Measurements from ENCODE around the gene SIM1. TPM values are rescaled to one million over a fixed set of nuclear protein-coding genes. Genes with fewer than 3 reads are reported as not detected.

The SIM1 gene
- total and polyA plus RNA-seq, 2 experiments from 2014 or later, result not detected

DNA sequence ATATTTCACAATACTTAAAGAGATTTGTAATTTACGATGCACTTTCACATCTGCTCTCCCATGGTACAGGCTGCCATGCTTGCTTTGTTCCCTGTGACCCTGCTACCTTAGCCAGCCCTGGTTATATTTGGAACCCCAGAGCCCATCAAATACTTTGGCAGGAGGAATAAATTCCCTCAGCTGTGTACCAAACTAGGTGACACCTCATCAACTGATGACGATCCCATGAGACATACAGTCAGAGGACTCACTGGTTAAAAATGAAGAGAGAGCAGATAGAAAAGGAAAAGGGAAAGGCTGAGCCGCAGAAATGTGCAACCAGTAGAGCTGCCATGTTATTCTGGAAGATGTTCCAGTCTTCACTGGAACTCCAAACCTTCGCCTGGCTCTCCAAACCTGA lies 120.0 kb downstream of the SIM1 start:
- Histone ChIP-seq H3K9me3 (ENCODE audit: low read depth) (no peaks in the 10 kb centered on the region), H3K4me1 (ENCODE audit: low read depth) (peaks cover 11% of the 10 kb centered on the region), H3K4me3 (no peak overlapping the region), H3K27me3 (no peaks in the 10 kb centered on the region), H3K36me3 (no peaks in the 10 kb centered on the region), H3K27ac (no peak overlapping the region)
- peak in 1 of 2 donors; percentile 18 for DNase-seq (ENCODE audit: low read depth in 1 of 2, low spot score in 1 of 2)
- TF ChIP-seq, protein P1, sequence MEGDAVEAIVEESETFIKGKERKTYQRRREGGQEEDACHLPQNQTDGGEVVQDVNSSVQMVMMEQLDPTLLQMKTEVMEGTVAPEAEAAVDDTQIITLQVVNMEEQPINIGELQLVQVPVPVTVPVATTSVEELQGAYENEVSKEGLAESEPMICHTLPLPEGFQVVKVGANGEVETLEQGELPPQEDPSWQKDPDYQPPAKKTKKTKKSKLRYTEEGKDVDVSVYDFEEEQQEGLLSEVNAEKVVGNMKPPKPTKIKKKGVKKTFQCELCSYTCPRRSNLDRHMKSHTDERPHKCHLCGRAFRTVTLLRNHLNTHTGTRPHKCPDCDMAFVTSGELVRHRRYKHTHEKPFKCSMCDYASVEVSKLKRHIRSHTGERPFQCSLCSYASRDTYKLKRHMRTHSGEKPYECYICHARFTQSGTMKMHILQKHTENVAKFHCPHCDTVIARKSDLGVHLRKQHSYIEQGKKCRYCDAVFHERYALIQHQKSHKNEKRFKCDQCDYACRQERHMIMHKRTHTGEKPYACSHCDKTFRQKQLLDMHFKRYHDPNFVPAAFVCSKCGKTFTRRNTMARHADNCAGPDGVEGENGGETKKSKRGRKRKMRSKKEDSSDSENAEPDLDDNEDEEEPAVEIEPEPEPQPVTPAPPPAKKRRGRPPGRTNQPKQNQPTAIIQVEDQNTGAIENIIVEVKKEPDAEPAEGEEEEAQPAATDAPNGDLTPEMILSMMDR (IDR thresholded peaks at IDR 0.05; ENCODE audit: low read depth, low read length), result no peak

- DNase-seq (ENCODE audit: low read depth in 1 of 2, low spot score in 1 of 2), result peak in 1 of 2 donors; percentile 29
- Histone ChIP-seq H3K4me3 (no peak overlapping the region), H3K36me3 (no peaks in the 10 kb centered on the region), H3K4me1 (ENCODE audit: low read depth) (peaks cover 11% of the 10 kb centered on the region), H3K9me3 (ENCODE audit: low read depth) (no peaks in the 10 kb centered on the region), H3K27me3 (no peaks in the 10 kb centered on the region), H3K27ac (no peak overlapping the region)
- TF ChIP-seq, protein P1 (IDR thresholded peaks at IDR 0.05; ENCODE audit: low read depth, low read length), result no peak
Observed at GRCh38 chr6:100344321-100344720, 120.4 kb downstream of the SIM1 start.

- peak in 1 of 2 donors; percentile 39 for DNase-seq (ENCODE audit: low read depth in 1 of 2, low spot score in 1 of 2)
- H3K36me3 ChIP-seq, result no peaks in the 10 kb centered on the region
- no peaks in the 10 kb centered on the region for H3K9me3 ChIP-seq (ENCODE audit: low read depth)
- no peak overlapping the region for H3K27ac ChIP-seq
- TF ChIP-seq, protein P1 (IDR thresholded peaks at IDR 0.05; ENCODE audit: low read depth, low read length), result no peak
- H3K4me1 ChIP-seq (ENCODE audit: low read depth), result peaks cover 11% of the 10 kb centered on the region
- no peak overlapping the region for H3K4me3 ChIP-seq
- H3K27me3 ChIP-seq, result no peaks in the 10 kb centered on the region
Observed at GRCh38 chr6:100343316-100344077, 121.2 kb downstream of the SIM1 start.

DNA sequence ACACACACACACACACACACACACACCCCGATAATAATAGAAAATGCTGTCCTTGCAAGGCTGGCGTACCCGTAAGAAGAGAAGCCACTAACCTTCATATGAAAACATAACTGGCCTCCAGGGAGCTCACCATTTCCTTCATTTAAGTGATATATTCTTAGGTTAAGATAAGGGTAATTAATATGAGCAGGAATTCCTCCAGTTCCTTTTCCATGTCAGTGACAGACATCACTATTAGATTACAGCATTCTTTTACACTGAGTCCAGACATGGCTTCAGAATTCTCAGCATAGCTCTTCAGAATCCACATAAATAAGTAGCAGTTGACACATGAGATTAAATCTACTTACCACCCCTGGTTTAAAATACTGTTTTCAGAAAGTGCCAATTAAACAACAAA lies 121.9 kb downstream of the SIM1 start:
- peak; percentile 47 to 62 for DNase-seq (ENCODE audit: low read depth in 1 of 2, low spot score in 1 of 2)
- Histone ChIP-seq H3K27ac (no peak overlapping the region), H3K9me3 (ENCODE audit: low read depth) (no peaks in the 10 kb centered on the region), H3K4me3 (no peak overlapping the region), H3K4me1 (ENCODE audit: low read depth) (peaks cover 11% of the 10 kb centered on the region), H3K36me3 (no peaks in the 10 kb centered on the region), H3K27me3 (no peaks in the 10 kb centered on the region)
- TF ChIP-seq, protein P1 (IDR thresholded peaks at IDR 0.05; ENCODE audit: low read depth, low read length), result no peak

GRCh38 chr6:100339574-100340255 lies 125.0 kb downstream of the SIM1 start:
- Histone ChIP-seq H3K4me3 (no peak overlapping the region), H3K36me3 (no peaks in the 10 kb centered on the region)
- DNase-seq (ENCODE audit: low read depth in 1 of 2, low spot score in 1 of 2), result no peak

More at GRCh38 chr6:100339574-100340255, 125.0 kb downstream of the SIM1 start:
- no peak overlapping the region for H3K27ac ChIP-seq
- H3K4me1 ChIP-seq (ENCODE audit: low read depth), result peaks cover 11% of the 10 kb centered on the region
- TF ChIP-seq, protein P1 (IDR thresholded peaks at IDR 0.05; ENCODE audit: low read depth, low read length), result no peak
- H3K27me3 ChIP-seq, result no peaks in the 10 kb centered on the region
- H3K9me3 ChIP-seq (ENCODE audit: low read depth), result no peaks in the 10 kb centered on the region

Measured in cardiac muscle cell (in vitro differentiated cells and primary cell).